IMR-90 (cell line): ENCODE measurements around the gene SPATS2L. TPM values are rescaled to one million over a fixed set of nuclear protein-coding genes. Genes with fewer than 3 reads are reported as not detected.

Source experiments
- ATAC-seq: fragments of 200-7000 bp; cut with Tn5 transposase; 2 replicates; pipeline ENCODE4 v1.9.1; 2020; ENCODE audit warnings: low read depth, mild to moderate bottlenecking, moderate library complexity
- BruUV-seq: library from RNA; stranded (reverse); fragments of 400-500 nt; replicated peaks from 2 replicates; lab custom pipeline; 2021; lab: Mats Ljungman, UMichigan
- CTCF ChIA-PET: fragments of 300-600 bp; formaldehyde crosslinking; extraction: SDS; loops from one replicate; lab custom pipeline; 2021; ENCODE audit warnings: antibody characterized with exemption; lab: Yijun Ruan, JAX
- POLR2A ChIA-PET: fragments of 300-600 bp; sonication (Branson Sonifier 250); formaldehyde crosslinking; loops from one replicate; lab custom pipeline; 2022; ENCODE audit warnings: antibody characterized with exemption; ENCODE audit not compliant: unreplicated experiment; lab: Charles Lee
- DNase-seq: peaks from one replicate; pipeline ENCODE4 v3.0.0; 2013
- H2AFZ ChIP-seq: replicated peaks from 2 replicates; pipeline ENCODE3; 2013; ENCODE audit warnings: low read length, mild to moderate bottlenecking; ENCODE audit not compliant: poor library complexity
- H2AK5ac ChIP-seq: 2 replicates; pipeline ENCODE4 v1.6.1; 2013; ENCODE audit warnings: low read depth, low read length, inconsistent platforms
- H2AK9ac ChIP-seq: replicated peaks from 2 replicates; pipeline ENCODE3; 2013; ENCODE audit warnings: mild to moderate bottlenecking, low read depth, low read length, moderate library complexity; ENCODE audit not compliant: poor library complexity
- H2BK120ac ChIP-seq: 2 replicates; pipeline ENCODE4 v1.6.1; 2013; ENCODE audit warnings: low read depth, low read length, inconsistent platforms
- H2BK15ac ChIP-seq: 3 replicates; pipeline ENCODE4 v1.6.1; 2013; ENCODE audit warnings: low read depth, low read length, inconsistent platforms
- H2BK20ac ChIP-seq: 2 replicates; pipeline ENCODE4 v1.6.1; 2013; ENCODE audit warnings: low read depth, mild to moderate bottlenecking, inconsistent platforms, low read length, moderate library complexity
- H2BK5ac ChIP-seq: 2 replicates; pipeline ENCODE4 v1.6.1; 2013; ENCODE audit warnings: mild to moderate bottlenecking, low read depth, low read length, inconsistent platforms; ENCODE audit not compliant: poor library complexity, severe bottlenecking
- H3K14ac ChIP-seq: replicated peaks from 2 replicates; pipeline ENCODE4 v1.6.1; 2013; ENCODE audit warnings: low read depth, low read length, inconsistent platforms
- H3K18ac ChIP-seq: 2 replicates; pipeline ENCODE4 v1.6.1; 2013; ENCODE audit warnings: low read depth, low read length, control low read depth
- H3K23ac ChIP-seq: 2 replicates; pipeline ENCODE4 v1.6.1; 2013; ENCODE audit warnings: low read depth, low read length, inconsistent platforms
- H3K27ac ChIP-seq: 2 replicates; pipeline ENCODE4 v1.5.1; 2013; ENCODE audit warnings: mild to moderate bottlenecking, control low read depth, low read length; ENCODE audit not compliant: insufficient read depth
- H3K27me3 ChIP-seq: 2 replicates; pipeline ENCODE4 v1.6.1; 2013; ENCODE audit warnings: low read length; ENCODE audit not compliant: control insufficient read depth, insufficient read depth
- H3K36me3 ChIP-seq: 2 replicates; pipeline ENCODE4 v1.6.1; 2013; ENCODE audit warnings: low read length, mixed read lengths; ENCODE audit not compliant: control insufficient read depth, insufficient read depth
- H3K4ac ChIP-seq: 2 replicates; pipeline ENCODE4 v1.6.1; 2013; ENCODE audit warnings: low read depth, low read length, inconsistent platforms
- H3K4me1 ChIP-seq: 2 replicates; pipeline ENCODE4 v1.6.1; 2013; ENCODE audit warnings: low read length, mixed read lengths; ENCODE audit not compliant: control insufficient read depth, insufficient read depth
- H3K4me2 ChIP-seq: 2 replicates; pipeline ENCODE4 v1.6.1; 2013; ENCODE audit warnings: low read depth, mild to moderate bottlenecking, control low read depth, low read length, moderate library complexity
- H3K4me3 ChIP-seq: 2 replicates; pipeline ENCODE4 v1.5.1; 2013; ENCODE audit warnings: low read depth, mild to moderate bottlenecking, control low read depth, low read length, moderate library complexity; ENCODE audit not compliant: insufficient read depth
- H3K56ac ChIP-seq: 2 replicates; pipeline ENCODE4 v1.6.1; 2013; ENCODE audit warnings: low read length, inconsistent platforms; ENCODE audit not compliant: insufficient read depth; ENCODE audit errors: extremely low read depth
- H3K79me1 ChIP-seq, 2 experiments: 2 replicates each; pipeline ENCODE4 v1.6.1; 2013; ENCODE audit warnings: low read length in 2 of 2, inconsistent platforms in 1 of 2, low read depth in 1 of 2
- H3K9ac ChIP-seq: 2 replicates; pipeline ENCODE4 v1.6.1; 2013; ENCODE audit warnings: low read depth, low read length, control low read depth
- H3K9me1 ChIP-seq: 2 replicates; pipeline ENCODE4 v1.6.1; 2013; ENCODE audit warnings: low read length, inconsistent platforms; ENCODE audit not compliant: insufficient read depth
- H3K9me3 ChIP-seq: 2 replicates; pipeline ENCODE4 v1.6.1; 2013; ENCODE audit warnings: low read length; ENCODE audit not compliant: control insufficient read depth, insufficient read depth
- H4K20me1 ChIP-seq: 2 replicates; pipeline ENCODE4 v1.6.1; 2013; ENCODE audit warnings: low read length, inconsistent platforms; ENCODE audit not compliant: insufficient read depth
- H4K5ac ChIP-seq: 2 replicates; pipeline ENCODE4 v1.6.1; 2013; ENCODE audit warnings: mild to moderate bottlenecking, low read depth, low read length, control low read depth
- H4K8ac ChIP-seq, 2 experiments: 2 replicates each; pipeline ENCODE4 v1.6.1; 2013; ENCODE audit warnings: low read depth in 2 of 2, low read length in 2 of 2, control low read depth in 1 of 2, inconsistent platforms in 1 of 2
- H4K91ac ChIP-seq: 2 replicates; pipeline ENCODE4 v1.6.1; 2013; ENCODE audit warnings: low read depth, low read length, inconsistent platforms; ENCODE audit not compliant: insufficient read depth
- BHLHE40 ChIP-seq: fragments of 150-350 bp; IDR thresholded peaks from 2 replicates; pipeline ENCODE4 v1.6.1; 2016; ENCODE audit warnings: mild to moderate bottlenecking, low read depth, low read length
- CEBPB ChIP-seq: IDR thresholded peaks from 2 replicates; pipeline ENCODE4 v1.6.1; 2012; ENCODE audit warnings: low read depth, low read length, improper control_type of control experiment
- CHD1 ChIP-seq: IDR thresholded peaks from 2 replicates; pipeline ENCODE4 v1.6.1; 2012; ENCODE audit warnings: low read depth, low read length, improper control_type of control experiment
- ELK1 ChIP-seq: fragments of 150-350 bp; IDR thresholded peaks from 2 replicates; pipeline ENCODE4 v1.6.1; 2016; ENCODE audit warnings: low read depth, mild to moderate bottlenecking, low read length, moderate library complexity, borderline replicate concordance
- FOS ChIP-seq: fragments of 150-350 bp; IDR thresholded peaks from 2 replicates; pipeline ENCODE4 v1.6.1; 2016; ENCODE audit warnings: low read depth, low read length
- MAFK ChIP-seq: IDR thresholded peaks from 2 replicates; pipeline ENCODE4 v1.6.1; 2012; ENCODE audit warnings: low read depth, low read length, improper control_type of control experiment
- MXI1 ChIP-seq: IDR thresholded peaks from 2 replicates; pipeline ENCODE4 v1.6.1; 2012; ENCODE audit warnings: low read depth, mild to moderate bottlenecking, low read length, moderate library complexity, borderline replicate concordance
- NFE2L2 ChIP-seq: fragments of 150-350 bp; IDR thresholded peaks from 2 replicates; pipeline ENCODE4 v1.6.1; 2016; ENCODE audit warnings: low read depth, mild to moderate bottlenecking, low read length
- SMC3 ChIP-seq: fragments of 150-350 bp; IDR thresholded peaks from 2 replicates; pipeline ENCODE4 v1.6.1; 2016; ENCODE audit warnings: low read depth, mild to moderate bottlenecking, antibody characterized with exemption, low read length, moderate library complexity
- USF2 ChIP-seq: fragments of 150-350 bp; IDR thresholded peaks from 2 replicates; pipeline ENCODE4 v1.6.1; 2017; ENCODE audit warnings: mild to moderate bottlenecking, antibody characterized with exemption, low read length, low read depth
- WGBS, 2 experiments: methylation state at CpG; one replicate each; pipeline versions ENCODE4 v1.1.5 to v1.1.7; 2013; ENCODE audit warnings: missing lambda C conversion rate in 2 of 2; ENCODE audit not compliant: insufficient read length in 1 of 2; ENCODE audit errors: extremely low coverage in 2 of 2; 5-methylcytosine and 5-hydroxymethylcytosine counted together
- dilution Hi-C: fragments of 300-500 bp; cut with HindIII; formaldehyde crosslinking; loops from one replicate; pipeline ENCODE4 v1.14.3; 2018; ENCODE audit warnings: low sequenced_read_pairs; ENCODE audit not compliant: unreplicated experiment
- in situ Hi-C: fragments of 300-500 bp; cut with MboI; formaldehyde crosslinking; loops from 3 replicates; pipeline ENCODE4 v1.14.3; 2019; ENCODE audit warnings: low sequenced_read_pairs, inconsistent platforms, mixed read lengths
- intact Hi-C: fragments of 100-400 bp; cut with micrococcal nuclease; formaldehyde crosslinking; loops from 2 replicates; pipeline ENCODE4 v1.10.0; 2022
- polyA plus RNA-seq, 3 experiments: library from polyadenylated mRNA; depleted of rRNA; stranded (reverse); fragments of >200 nt; gene quantifications; 2 replicates each; pipeline ENCODE4 v1.2.3, GENCODE V29; 2012; ENCODE audit warnings: low replicate concordance in 1 of 3
- total RNA-seq: library from RNA; depleted of rRNA; stranded (reverse); fragments of >200 nt; gene quantifications from 2 replicates; pipeline ENCODE4 v1.2.3, GENCODE V29; 2012

The SPATS2L gene
- total and polyA plus RNA-seq, 2 of the 4 experiments (the other 2 are of a cell fraction) = 118 to 155 TPM

GRCh38 chr2:200479692-200480265 is 173.3 kb downstream of the SPATS2L start:
- H3K4ac ChIP-seq = peak overlapping the region; percentile 67
- H3K23ac ChIP-seq = peak overlapping the region; percentile 36
- no peaks in the 10 kb centered on the region for H3K27me3 ChIP-seq
- H4K8ac ChIP-seq = peak overlapping the region; percentile 59 to 69
- H3K9ac ChIP-seq = peak overlapping the region; percentile 59
- TF ChIP-seq NFE2L2 = no peak
- no peak for TF ChIP-seq BHLHE40
- peak; percentile 58 for TF ChIP-seq CEBPB
- TF ChIP-seq MXI1 = no peak
- no peak for TF ChIP-seq ELK1
- no peak for TF ChIP-seq USF2
- peak; percentile 66 for TF ChIP-seq MAFK
- TF ChIP-seq CHD1 = no peak
- no peak for TF ChIP-seq SMC3
- peak; percentile 62 for TF ChIP-seq FOS
- H3K4me3 ChIP-seq = no peak overlapping the region
- H2BK15ac ChIP-seq = peak overlapping the region; percentile 88; the same call in 2 of the 3 replicates
- H4K91ac ChIP-seq = peak overlapping the region; percentile 75
- peak overlapping the region; percentile 38 for H3K4me2 ChIP-seq
- peak overlapping the region; percentile 13 for H2AK9ac ChIP-seq
- H2AFZ ChIP-seq = peak overlapping the region; percentile 24
- peak overlapping the region; percentile 89 for H2BK5ac ChIP-seq
- peaks cover 13% of the 10 kb centered on the region for H3K4me1 ChIP-seq
- DNase-seq (peak; percentile 87), ATAC-seq (peak; percentile 74)
- H3K79me1 ChIP-seq = peaks cover 7 to 31% of the 10 kb centered on the region in 2 experiments; a peak in 3 of 4 replicates
- peak overlapping the region; percentile 66 for H3K14ac ChIP-seq
- H3K18ac ChIP-seq = peak overlapping the region; percentile 90
- H3K56ac ChIP-seq = peak overlapping the region; percentile 68
- BruUV-seq = no TSS peak
- H4K20me1 ChIP-seq = no peaks in the 10 kb centered on the region
- peak overlapping the region; percentile 72 for H4K5ac ChIP-seq
- WGBS, 2 experiments = 0% methylated on average over 3 of the region's 8 CpGs; no CpG with 5 or more reads in 1 of the 2 experiments
- H3K9me3 ChIP-seq = no peaks in the 10 kb centered on the region
- peaks cover 11% of the 10 kb centered on the region for H3K9me1 ChIP-seq
- CTCF ChIA-PET = interaction anchor here (0.6 kb wide), 3 partner anchors 207 to 506 kb away, joined by 3 to 6 read pairs (median 4); no protein-coding TSS in a partner anchor
- peak overlapping the region; percentile 82 for H2BK120ac ChIP-seq
- dilution Hi-C loops (no loop called here), intact Hi-C loops (loop anchor here (1.0 to 5.0 kb wide), 3 partner anchors 171 to 232 kb away; no protein-coding TSS in a partner anchor), in situ Hi-C loops (loop anchor here (5.0 kb wide), 1 partner anchor 502 kb away; no protein-coding TSS in a partner anchor)
- H2AK5ac ChIP-seq = 0 out of 2 replicates have a peak overlapping the region, but pooled peaks have one; percentile 6
- peak overlapping the region; percentile 61 for H2BK20ac ChIP-seq
- POLR2A ChIA-PET = no interaction called here
- H3K36me3 ChIP-seq = peaks cover 37% of the 10 kb centered on the region
- peak overlapping the region; percentile 93 for H3K27ac ChIP-seq
